ENCODE results near the gene SFTPB.

The SFTPB gene

DNA sequence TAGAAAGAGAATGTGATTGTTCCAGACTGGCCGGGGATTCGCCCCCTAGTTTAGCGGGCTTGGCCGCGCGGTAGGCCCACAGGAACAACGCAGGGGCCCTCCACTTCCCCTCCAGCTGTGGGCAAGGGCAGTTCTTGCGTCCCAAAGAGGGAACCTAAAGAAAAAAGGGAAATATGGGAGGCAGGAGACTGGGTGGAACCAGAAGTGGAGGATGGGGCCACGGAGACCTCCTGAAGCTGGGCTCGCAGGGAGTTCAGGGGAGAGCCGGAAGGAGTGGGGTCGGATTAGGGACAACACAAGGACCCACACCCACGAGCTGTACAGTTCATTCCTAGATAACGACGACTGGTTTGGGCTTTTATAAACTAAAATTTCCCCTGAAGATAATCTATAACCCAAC is 44.3 kb upstream of the SFTPB start:
- DNase-seq (ENCODE audit: low spot score) = no peak
- no peak for TF ChIP-seq CTCF (IDR thresholded peaks at IDR 0.05; ENCODE audit: extremely low read depth, missing control alignments)

GRCh38 chr2:85711578-85712060 is 43.6 kb upstream of the SFTPB start:
- TF ChIP-seq CTCF (IDR thresholded peaks at IDR 0.05; ENCODE audit: extremely low read depth, missing control alignments) = no peak
- no peak for DNase-seq (ENCODE audit: low spot score)

DNA sequence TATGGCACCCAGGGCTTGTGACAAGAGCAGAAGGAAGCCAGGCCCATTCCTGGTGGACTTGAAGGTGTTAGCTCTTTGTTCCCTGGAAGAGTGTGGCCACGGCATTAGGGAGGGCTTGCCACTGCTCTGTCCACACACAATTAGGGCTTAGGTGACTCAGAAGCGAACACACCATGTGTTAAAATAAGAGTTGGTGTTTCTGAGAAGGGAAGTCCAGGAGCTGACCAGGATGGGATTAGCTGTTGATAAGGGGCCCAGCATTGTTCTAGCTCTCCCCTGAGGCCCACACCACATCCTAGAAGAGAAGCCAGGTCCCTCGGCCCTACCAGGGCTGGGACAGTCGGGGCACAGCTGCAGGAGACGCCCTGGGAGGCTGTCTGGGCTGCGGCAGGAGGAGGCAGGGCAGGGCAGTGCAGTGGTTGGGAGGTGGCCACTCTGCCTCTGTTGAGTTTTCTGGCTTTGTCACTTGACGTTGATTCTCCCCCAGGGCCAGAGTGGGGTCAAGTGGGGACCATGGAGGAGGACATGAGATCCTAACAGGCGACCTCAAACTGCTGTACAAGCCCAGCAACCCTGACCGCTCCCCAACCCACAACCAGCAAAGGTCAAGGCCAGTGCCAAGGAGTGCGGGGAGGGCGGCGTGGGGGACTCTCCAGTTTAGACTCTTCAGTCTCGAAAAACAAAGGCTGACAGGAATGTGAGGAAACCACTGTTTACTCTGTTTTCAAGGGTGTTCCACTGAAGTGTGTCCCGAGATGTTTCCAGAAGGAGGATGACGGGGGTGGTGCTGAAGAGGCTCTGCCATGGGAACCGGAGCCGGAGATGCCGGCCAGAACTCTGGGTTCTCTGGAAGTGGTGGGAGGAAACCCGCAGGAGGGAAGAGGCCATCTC is 42.9 kb upstream of the SFTPB start:
- DNase-seq (ENCODE audit: low spot score) = no peak
- no peak for TF ChIP-seq CTCF (IDR thresholded peaks at IDR 0.05; ENCODE audit: extremely low read depth, missing control alignments)

DNA sequence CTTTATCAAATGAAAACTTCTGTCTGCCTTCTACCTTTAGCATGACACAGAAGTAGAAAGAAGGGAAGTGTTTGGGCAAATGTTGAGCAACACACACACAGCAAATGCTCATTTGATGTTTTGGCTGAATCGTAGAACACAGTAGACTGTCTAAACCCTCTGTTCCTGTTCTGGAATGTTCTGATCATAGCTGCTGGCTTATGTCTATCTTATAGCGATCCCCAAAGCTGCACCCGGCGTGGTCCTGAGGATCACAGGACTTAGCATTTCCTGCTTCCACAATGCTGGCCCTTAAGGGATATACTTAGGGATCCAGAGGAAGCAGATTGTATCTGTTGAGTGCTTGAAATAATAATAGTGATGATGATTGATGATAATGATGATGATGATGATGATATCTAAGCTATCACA is 41.4 kb upstream of the SFTPB start:
- no peak for TF ChIP-seq CTCF (IDR thresholded peaks at IDR 0.05; ENCODE audit: extremely low read depth, missing control alignments)
- DNase-seq (ENCODE audit: low spot score) = no peak

DNA sequence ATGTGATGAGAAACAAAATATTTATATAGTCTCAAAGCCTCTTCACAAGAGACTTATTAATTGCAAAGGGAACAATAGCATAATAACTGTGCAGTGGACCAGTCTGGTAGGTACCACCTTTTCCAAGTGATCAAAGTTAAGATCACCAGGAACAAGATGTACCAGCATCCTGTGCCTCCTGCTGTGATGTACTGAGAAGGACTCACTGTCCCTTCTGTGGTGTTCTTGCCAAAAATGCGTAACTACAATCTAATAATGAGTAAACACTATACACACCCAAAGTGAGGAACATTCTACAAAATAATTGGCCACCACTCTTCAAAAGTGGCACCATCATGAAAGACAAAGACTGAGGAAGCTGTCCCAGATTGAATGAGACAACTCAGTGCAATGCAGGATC is 40.6 kb upstream of the SFTPB start:
- DNase-seq (ENCODE audit: low spot score) = no peak
- TF ChIP-seq CTCF (IDR thresholded peaks at IDR 0.05; ENCODE audit: extremely low read depth, missing control alignments) = no peak

- peak; percentile 76 for DNase-seq (ENCODE audit: low spot score)
- peak; percentile 66 for TF ChIP-seq CTCF (IDR thresholded peaks at IDR 0.05; ENCODE audit: extremely low read depth, missing control alignments)
These were observed 39.3 kb upstream of the SFTPB start for GRCh38 chr2:85707304-85707703.

- DNase-seq (ENCODE audit: low spot score) = no peak
These were observed 38.7 kb upstream of the SFTPB start for GRCh38 chr2:85706599-85707296.

More at GRCh38 chr2:85706599-85707296, 38.7 kb upstream of the SFTPB start:
- no peak for TF ChIP-seq CTCF (IDR thresholded peaks at IDR 0.05; ENCODE audit: extremely low read depth, missing control alignments)

All from GM20000 (cell line).